Keratinocyte (primary cell): ENCODE data around the gene PRR3. TPM values are rescaled to one million over a fixed set of nuclear protein-coding genes. Genes with fewer than 3 reads are reported as not detected.
A peak's percentile ranks its signal among the peaks of the same experiment; 100 is the strongest.

Experiments used
- DNase-seq: peaks from one replicate; pipeline ENCODE4 v3.0.0-alpha.2; 2011; ENCODE audit warnings: low read depth, missing footprints, low spot score
- FAIRE-seq: peaks from 2 replicates; lab custom pipeline; 2011; peaks lifted over from hg19 to GRCh38; lab: Jason Lieb, UNC
- H2AFZ ChIP-seq: 2 replicates; pipeline ENCODE4 v1.6.0; 2012; ENCODE audit warnings: low read length, control low read depth, inconsistent platforms; ENCODE audit not compliant: control insufficient read depth
- H3K27ac ChIP-seq: 2 replicates; pipeline ENCODE4 v1.5.1; 2011; ENCODE audit warnings: low read length; ENCODE audit not compliant: control insufficient read depth, insufficient read depth
- H3K27me3 ChIP-seq: 3 replicates; pipeline ENCODE4 v1.6.0; 2011; ENCODE audit warnings: low read length; ENCODE audit not compliant: control insufficient read depth, insufficient read depth; ENCODE audit errors: extremely low read depth
- H3K36me3 ChIP-seq, 2 experiments: 2 replicates in 1 of 2; 3 replicates in 1 of 2; pipeline ENCODE4 v1.5.1; 2011; ENCODE audit warnings: low read length in 2 of 2, mild to moderate bottlenecking in 1 of 2; ENCODE audit not compliant: control insufficient read depth in 2 of 2, insufficient read depth in 2 of 2; ENCODE audit errors: extremely low read depth in 1 of 2
- H3K4me1 ChIP-seq: 3 replicates; pipeline ENCODE4 v1.5.1; 2011; ENCODE audit warnings: low read length; ENCODE audit not compliant: control insufficient read depth, insufficient read depth; ENCODE audit errors: extremely low read depth
- H3K4me2 ChIP-seq: 3 replicates; pipeline ENCODE4 v1.6.0; 2011; ENCODE audit warnings: low read depth, low read length; ENCODE audit not compliant: control insufficient read depth, insufficient read depth; ENCODE audit errors: extremely low read depth
- H3K4me3 ChIP-seq, 3 experiments: fragments of 200-600 bp in 1 of 3; sonication (generic) in 1 of 3; 2 replicates in 2 of 3; 3 replicates in 1 of 3; pipeline ENCODE4 v1.5.1; 2011 to 2016; ENCODE audit warnings: low read length in 3 of 3, mild to moderate bottlenecking in 3 of 3, control low read depth in 2 of 3, inconsistent platforms in 1 of 3, low read depth in 1 of 3, mixed read lengths in 1 of 3, mixed run types in 1 of 3, moderate library complexity in 1 of 3; ENCODE audit not compliant: control insufficient read depth in 2 of 3, insufficient read depth in 2 of 3; ENCODE audit errors: extremely low read depth in 1 of 3
- H3K79me2 ChIP-seq: 2 replicates; pipeline ENCODE4 v1.6.0; 2012; ENCODE audit warnings: low read length; ENCODE audit not compliant: control insufficient read depth, insufficient read depth
- H3K9ac ChIP-seq: 3 replicates; pipeline ENCODE4 v1.6.0; 2011; ENCODE audit warnings: low read length; ENCODE audit not compliant: control insufficient read depth, insufficient read depth; ENCODE audit errors: extremely low read depth
- H3K9me1 ChIP-seq: 3 replicates; pipeline ENCODE4 v1.6.0; 2011; ENCODE audit warnings: low read length; ENCODE audit not compliant: control insufficient read depth, insufficient read depth; ENCODE audit errors: extremely low read depth
- H3K9me3 ChIP-seq: 2 replicates; pipeline ENCODE4 v1.5.1; 2012; ENCODE audit warnings: low read depth, low read length; ENCODE audit not compliant: control insufficient read depth
- H4K20me1 ChIP-seq: 3 replicates; pipeline ENCODE4 v1.6.0; 2011; ENCODE audit warnings: low read length; ENCODE audit not compliant: control insufficient read depth, insufficient read depth; ENCODE audit errors: extremely low read depth
- CTCF ChIP-seq, 3 experiments: IDR thresholded peaks in 1 of 3; conservative IDR thresholded peaks in 1 of 3; optimal IDR thresholded peaks in 1 of 3; 2 replicates in 2 of 3; 3 replicates in 1 of 3; pipeline versions ENCODE3 to v1.5.1; 2011; ENCODE audit warnings: low read length in 3 of 3, mild to moderate bottlenecking in 3 of 3, moderate library complexity in 2 of 3, control low read depth in 1 of 3, inconsistent platforms in 1 of 3; ENCODE audit not compliant: insufficient read depth in 2 of 3; ENCODE audit errors: extremely low read depth in 1 of 3
- EZH2 ChIP-seq: IDR thresholded peaks from one replicate; pipeline ENCODE4 v1.6.1; 2012; ENCODE audit warnings: inconsistent platforms, mild to moderate bottlenecking, low read length, moderate library complexity
- dilution Hi-C: fragments of 300-500 bp; cut with MboI; formaldehyde crosslinking; loops from one replicate; pipeline ENCODE4 v1.7.0; 2020; ENCODE audit warnings: low sequenced_read_pairs; ENCODE audit not compliant: extremely low pct_ligation_motif_present
- polyA plus RNA-seq, 5 experiments: library from polyadenylated mRNA; depleted of rRNA in 3 of 5; stranded (reverse) in 3 of 5; stranded (forward) in 1 of 5; unstranded in 1 of 5; fragments of >200 nt; gene quantifications; 1 replicate in 1 of 5; 2 replicates in 3 of 5; 3 replicates in 1 of 5; pipeline versions ENCODE4 v1.2.1 to v1.2.3, GENCODE V29; 2011 to 2012; ENCODE audit warnings: missing spikeins in 2 of 5, low read depth in 1 of 5, low replicate concordance in 1 of 5

PRR3 gene
- polyA plus RNA-seq, 1 donor (not counting 4 experiments of a cell fraction or from before 2014, with no cell fraction given) = 6.1 TPM

GRCh38 chr6:30572148-30572547 is 15.1 kb downstream of the PRR3 start:
- Histone ChIP-seq H3K4me1 (peaks cover 19% of the 10 kb centered on the region), H3K9me3 (no peaks in the 10 kb centered on the region), H3K9ac (peak overlapping the region; percentile 98), H3K27me3 (no peaks in the 10 kb centered on the region), H3K4me3 (peak overlapping the region; percentile 62 to 89 (median 87)), H3K36me3 (peaks cover 6 to 17% of the 10 kb centered on the region in 2 experiments), H3K79me2 (peaks cover 53% of the 10 kb centered on the region), H3K4me2 (peak overlapping the region; percentile 87), H3K9me1 (no peaks in the 10 kb centered on the region), H4K20me1 (peaks cover 20% of the 10 kb centered on the region), H2AFZ (no peak overlapping the region), H3K27ac (peak overlapping the region; percentile 97)
- TF ChIP-seq CTCF (optimal IDR thresholded peaks at IDR 0.05 in 1 of 3, IDR thresholded peaks at IDR 0.05 in 1 of 3, conservative IDR thresholded peaks at IDR 0.05 in 1 of 3; ENCODE audit: extremely low read depth in 1 of 3, insufficient read depth in 2 of 3, low read length in 3 of 3) (no peak), EZH2 (no peak)
- dilution Hi-C loops = no loop called here
- DNase-seq (peak; percentile 38), FAIRE-seq (no peak)

GRCh38 chr6:30573113-30573512 is 16.0 kb downstream of the PRR3 start:
- FAIRE-seq (no peak), DNase-seq (no peak)
- H3K4me3 ChIP-seq = peak overlapping the region in 1 of 3 experiments; percentile 89
- H3K4me1 ChIP-seq = peaks cover 19% of the 10 kb centered on the region
- H3K4me2 ChIP-seq = peak overlapping the region; percentile 87
- H2AFZ ChIP-seq = no peak overlapping the region
- no peaks in the 10 kb centered on the region for H3K9me1 ChIP-seq
- no peak overlapping the region for H3K27ac ChIP-seq
- H4K20me1 ChIP-seq = peaks cover 20% of the 10 kb centered on the region
- H3K79me2 ChIP-seq = peaks cover 59% of the 10 kb centered on the region
- no peaks in the 10 kb centered on the region for H3K9me3 ChIP-seq
- no peak overlapping the region for H3K9ac ChIP-seq
- dilution Hi-C loops = no loop called here
- TF ChIP-seq EZH2 = no peak
- no peak for TF ChIP-seq CTCF (optimal IDR thresholded peaks at IDR 0.05 in 1 of 3, IDR thresholded peaks at IDR 0.05 in 1 of 3, conservative IDR thresholded peaks at IDR 0.05 in 1 of 3; ENCODE audit: extremely low read depth in 1 of 3, insufficient read depth in 2 of 3, low read length in 3 of 3)
- no peaks in the 10 kb centered on the region for H3K27me3 ChIP-seq
- peaks cover 12 to 22% of the 10 kb centered on the region in 2 experiments for H3K36me3 ChIP-seq
